ENCODE data around the gene CELF2.

The CELF2 gene

GRCh38 chr10:11138314-11139033 is 120.8 kb downstream of the CELF2 start:
- no peak for DNase-seq

- DNase-seq = no peak
Observed at GRCh38 chr10:11140963-11141362, 123.3 kb downstream of the CELF2 start.

- no peak for DNase-seq
Observed at GRCh38 chr10:11141571-11142091, 124.0 kb downstream of the CELF2 start.

- DNase-seq = no peak
Observed at GRCh38 chr10:11142777-11143176, 125.1 kb downstream of the CELF2 start.

- no peak for DNase-seq
Observed at GRCh38 chr10:11143242-11143641, 125.6 kb downstream of the CELF2 start.

- DNase-seq = no peak
Observed at GRCh38 chr10:11144626-11145494, 127.2 kb downstream of the CELF2 start.

GRCh38 chr10:11145495-11145855 is 127.8 kb downstream of the CELF2 start:
- no peak for DNase-seq

- no peak for DNase-seq
Observed at GRCh38 chr10:11146402-11147171, 128.9 kb downstream of the CELF2 start.

GRCh38 chr10:11147722-11148121 is 130.1 kb downstream of the CELF2 start:
- no peak for DNase-seq

GRCh38 chr10:11148142-11149028 is 130.7 kb downstream of the CELF2 start:
- peak; percentile 54 for DNase-seq

GRCh38 chr10:11149807-11150141 is 132.1 kb downstream of the CELF2 start:
- DNase-seq = peak; percentile 46

GRCh38 chr10:11150231-11150731 is 132.6 kb downstream of the CELF2 start:
- no peak for DNase-seq

- no peak for DNase-seq
Observed at GRCh38 chr10:11150879-11151415, 133.3 kb downstream of the CELF2 start.

- no peak for DNase-seq
Observed at GRCh38 chr10:11152801-11153200, 135.1 kb downstream of the CELF2 start.

GRCh38 chr10:11153245-11153644 is 135.6 kb downstream of the CELF2 start:
- DNase-seq = no peak

- no peak for DNase-seq
Observed at GRCh38 chr10:11153766-11154165, 136.1 kb downstream of the CELF2 start.

- DNase-seq = no peak
Observed at GRCh38 chr10:11154333-11154732, 136.7 kb downstream of the CELF2 start.

GRCh38 chr10:11154849-11155498 is 137.3 kb downstream of the CELF2 start:
- DNase-seq = peak; percentile 75

GRCh38 chr10:11156480-11156879 is 138.8 kb downstream of the CELF2 start:
- DNase-seq = no peak

- no peak for DNase-seq
Observed at GRCh38 chr10:11157292-11158076, 139.8 kb downstream of the CELF2 start.

Measured in eye (tissue), 1 donor.